Activated CD4-positive, alpha-beta T cell treated with anti-CD3 and anti-CD28 coated beads for 4 hours (primary cell): ENCODE measurements around the gene DEFB108B.
"Not testable (repeated sequence)": the region's sequence is repeated elsewhere in the genome, so short reads cannot be mapped to it uniquely, and the experiment has no call there.

Source experiments
- DNase-seq, 2 donors: peaks; one replicate each; pipeline ENCODE4 v3.0.0-alpha.2; 2020

DEFB108B gene

GRCh38 chr11:71832811-71833210, at the start of gene DEFB108B:
Gene DEFB108B, plus strand, starts transcription at chr11:71833200. Its CDS starts 0 bp downstream, at chr11:71833200.
- not testable (repeated sequence) for DNase-seq

- DNase-seq, result not testable (repeated sequence)
Observed at GRCh38 chr11:71786114-71786847, 46.7 kb upstream of the DEFB108B start.

- DNase-seq, result peak; percentile 99
Observed at GRCh38 chr11:71786848-71787097, 46.2 kb upstream of the DEFB108B start.

GRCh38 chr11:71787098-71787823, 45.7 kb upstream of the DEFB108B start:
- peak; percentile 92 to 98 for DNase-seq

GRCh38 chr11:71787824-71788454, 45.1 kb upstream of the DEFB108B start:
- peak; percentile 20 to 25 for DNase-seq

GRCh38 chr11:71789444-71790196, 43.4 kb upstream of the DEFB108B start:
- DNase-seq, result not testable (repeated sequence)

- DNase-seq, result not testable (repeated sequence)
Observed at GRCh38 chr11:71791111-71791510, 41.9 kb upstream of the DEFB108B start.

GRCh38 chr11:71792621-71793235, 40.3 kb upstream of the DEFB108B start:
- peak; percentile 49 to 55 for DNase-seq

- not testable (repeated sequence) for DNase-seq
Observed at GRCh38 chr11:71794386-71795040, 38.5 kb upstream of the DEFB108B start.

GRCh38 chr11:71795236-71795635, 37.8 kb upstream of the DEFB108B start:
- not testable (repeated sequence) for DNase-seq

GRCh38 chr11:71796016-71796415, 37.0 kb upstream of the DEFB108B start:
- not testable (repeated sequence) for DNase-seq

- DNase-seq, result not testable (repeated sequence)
Observed at GRCh38 chr11:71796781-71797180, 36.2 kb upstream of the DEFB108B start.

GRCh38 chr11:71799556-71800128, 33.4 kb upstream of the DEFB108B start:
- DNase-seq, result not testable (repeated sequence)

GRCh38 chr11:71800335-71800953, 32.6 kb upstream of the DEFB108B start:
- peak; percentile 69 to 86 for DNase-seq

- not testable (repeated sequence) for DNase-seq
Observed at GRCh38 chr11:71801026-71801425, 32.0 kb upstream of the DEFB108B start.

GRCh38 chr11:71802874-71803273, 30.1 kb upstream of the DEFB108B start:
- DNase-seq, result not testable (repeated sequence)

- DNase-seq, result not testable (repeated sequence)
Observed at GRCh38 chr11:71804158-71804947, 28.6 kb upstream of the DEFB108B start.

GRCh38 chr11:71812529-71812928, 20.5 kb upstream of the DEFB108B start:
- DNase-seq, result not testable (repeated sequence)

GRCh38 chr11:71813481-71814355, 19.3 kb upstream of the DEFB108B start:
- DNase-seq, result peak; percentile 78 to 81
